Testis (tissue), 3 donors: ENCODE data around the gene SYNE1. TPM values are rescaled to one million over a fixed set of nuclear protein-coding genes. Genes with fewer than 3 reads are reported as not detected.
"Not testable (repeated sequence)": the region's sequence is repeated elsewhere in the genome, so short reads cannot be mapped to it uniquely, and the experiment has no call there.

ENCODE experiments used
- DNase-seq: peaks from one replicate; pipeline ENCODE4 v3.0.0-alpha.2; 2019
- H3K27ac ChIP-seq, 2 donors: fragments of 200-600 bp; sonication (generic); one replicate each; pipeline ENCODE4 v1.5.1; 2019
- H3K27me3 ChIP-seq: fragments of 200-600 bp; sonication (generic); one replicate; pipeline ENCODE4 v1.5.1; 2019
- H3K36me3 ChIP-seq: fragments of 200-600 bp; sonication (generic); one replicate; pipeline ENCODE4 v1.5.1; 2017; ENCODE audit warnings: low read depth; ENCODE audit errors: missing control alignments
- H3K4me1 ChIP-seq: fragments of 200-600 bp; sonication (generic); one replicate; pipeline ENCODE4 v1.5.1; 2019
- H3K4me3 ChIP-seq, 2 donors: fragments of 200-600 bp; sonication (generic); one replicate each; pipeline ENCODE4 v1.5.1; 2017 to 2019
- H3K9me3 ChIP-seq: fragments of 200-600 bp; sonication (generic); one replicate; pipeline ENCODE4 v1.5.1; 2017
- POLR2A ChIP-seq: fragments of 450-650 bp; IDR thresholded peaks from one replicate; pipeline ENCODE4 v1.6.1; 2017; ENCODE audit warnings: antibody characterized with exemption, mild to moderate bottlenecking, moderate library complexity
- WGBS, 2 donors: methylation state at CpG; one replicate each; pipeline ENCODE4 v1.1.5; 2018; 5-methylcytosine and 5-hydroxymethylcytosine counted together
- intact Hi-C: fragments of 100-400 bp; cut with DNase I; formaldehyde crosslinking; loops from one replicate; pipeline ENCODE4 v1.15.1; 2023; ENCODE audit warnings: low total_unique reads
- polyA plus RNA-seq: library from polyadenylated mRNA; stranded (reverse); fragments of 350-450 nt; fragmentation: Illumina TruSeq; extraction: RNeasy Lipid Tissue Mini Kit (QIAGEN cat#74804); gene quantifications from one replicate; pipeline ENCODE4 v1.2.3, GENCODE V29; 2014; ENCODE audit warnings: low read depth, low replicate concordance; ENCODE audit not compliant: insufficient read depth
- total RNA-seq, 2 donors: library from RNA; depleted of rRNA; stranded (reverse); fragments of >200 nt; gene quantifications; one replicate each; pipeline ENCODE4 v1.2.3, GENCODE V29; 2016
- TF ChIP-seq, protein P1 (sequence below), 3 experiments: fragments of 450-650 bp in 2 of 3; fragments of 200-600 bp in 1 of 3; sonication (generic) in 1 of 3; IDR thresholded peaks; one replicate each; pipeline ENCODE4 v1.5.1; 2016 to 2019; ENCODE audit warnings: antibody characterized with exemption in 3 of 3, mild to moderate bottlenecking in 2 of 3, moderate library complexity in 1 of 3

Gene SYNE1
- total and polyA plus RNA-seq, 3 donors from 2014 or later: 57.2 to 255 (median 228) TPM

DNA sequence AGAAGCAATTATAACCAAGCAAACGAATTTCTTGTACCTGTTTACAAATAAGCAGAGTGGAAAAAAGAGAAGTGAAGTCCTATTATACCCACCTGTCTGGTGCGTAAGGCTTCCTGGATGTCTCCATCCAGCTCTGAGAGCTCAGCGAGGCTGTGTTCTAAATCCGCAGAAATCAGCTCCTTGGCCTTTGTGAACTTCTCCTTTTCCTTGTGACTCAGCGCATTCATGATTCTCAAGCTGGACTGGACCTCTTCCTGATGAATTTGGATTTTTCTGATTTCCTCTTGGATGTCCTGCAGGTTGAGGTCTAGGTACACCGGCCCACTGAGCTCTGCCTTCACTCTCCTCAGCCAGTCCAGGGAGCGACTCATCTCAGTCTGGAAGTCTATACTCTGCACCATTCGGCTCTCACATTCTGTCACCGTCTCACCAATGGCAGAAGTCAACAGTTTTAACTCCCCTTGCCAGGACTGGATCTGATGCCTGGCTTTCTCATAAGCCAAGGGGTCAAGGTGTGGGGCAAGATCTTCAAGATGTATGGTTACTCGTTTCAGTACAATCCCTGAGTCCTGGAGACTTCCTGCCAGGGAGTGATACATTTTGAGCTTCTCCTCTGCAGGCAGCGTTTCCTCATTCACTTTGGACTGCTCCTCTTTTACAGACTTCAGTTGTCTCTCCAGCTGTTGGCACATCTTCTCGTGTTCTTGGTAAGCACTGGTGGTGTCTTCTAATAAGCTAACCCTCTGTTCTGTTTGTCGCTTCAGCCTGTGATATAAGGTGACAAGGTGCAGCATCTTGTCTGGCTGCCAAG lies 307.3 kb downstream of the SYNE1 start:
- no peak for TF ChIP-seq POLR2A
- TF ChIP-seq, protein P1, sequence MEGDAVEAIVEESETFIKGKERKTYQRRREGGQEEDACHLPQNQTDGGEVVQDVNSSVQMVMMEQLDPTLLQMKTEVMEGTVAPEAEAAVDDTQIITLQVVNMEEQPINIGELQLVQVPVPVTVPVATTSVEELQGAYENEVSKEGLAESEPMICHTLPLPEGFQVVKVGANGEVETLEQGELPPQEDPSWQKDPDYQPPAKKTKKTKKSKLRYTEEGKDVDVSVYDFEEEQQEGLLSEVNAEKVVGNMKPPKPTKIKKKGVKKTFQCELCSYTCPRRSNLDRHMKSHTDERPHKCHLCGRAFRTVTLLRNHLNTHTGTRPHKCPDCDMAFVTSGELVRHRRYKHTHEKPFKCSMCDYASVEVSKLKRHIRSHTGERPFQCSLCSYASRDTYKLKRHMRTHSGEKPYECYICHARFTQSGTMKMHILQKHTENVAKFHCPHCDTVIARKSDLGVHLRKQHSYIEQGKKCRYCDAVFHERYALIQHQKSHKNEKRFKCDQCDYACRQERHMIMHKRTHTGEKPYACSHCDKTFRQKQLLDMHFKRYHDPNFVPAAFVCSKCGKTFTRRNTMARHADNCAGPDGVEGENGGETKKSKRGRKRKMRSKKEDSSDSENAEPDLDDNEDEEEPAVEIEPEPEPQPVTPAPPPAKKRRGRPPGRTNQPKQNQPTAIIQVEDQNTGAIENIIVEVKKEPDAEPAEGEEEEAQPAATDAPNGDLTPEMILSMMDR (IDR thresholded peaks at IDR 0.05): no peak
- no peak for DNase-seq
- intact Hi-C loops: no loop called here
- 89 to 95% methylated on average over 13 of the region's 13 CpGs for WGBS, 2 donors
- Histone ChIP-seq H3K4me3 (no peak overlapping the region), H3K27ac (no peak overlapping the region), H3K36me3 (no peaks in the 10 kb centered on the region), H3K27me3 (no peaks in the 10 kb centered on the region), H3K9me3 (no peaks in the 10 kb centered on the region), H3K4me1 (peaks cover 5% of the 10 kb centered on the region)

GRCh38 chr6:152328200-152328599 lies 309.0 kb downstream of the SYNE1 start:
- H3K36me3 ChIP-seq, H3K27me3 ChIP-seq, H3K9me3 ChIP-seq, H3K27ac ChIP-seq, DNase-seq, H3K4me1 ChIP-seq, intact Hi-C loops, H3K4me3 ChIP-seq: not testable (repeated sequence)
- WGBS, 2 donors: 94 to 100% methylated on average over 3 of the region's 3 CpGs

DNA sequence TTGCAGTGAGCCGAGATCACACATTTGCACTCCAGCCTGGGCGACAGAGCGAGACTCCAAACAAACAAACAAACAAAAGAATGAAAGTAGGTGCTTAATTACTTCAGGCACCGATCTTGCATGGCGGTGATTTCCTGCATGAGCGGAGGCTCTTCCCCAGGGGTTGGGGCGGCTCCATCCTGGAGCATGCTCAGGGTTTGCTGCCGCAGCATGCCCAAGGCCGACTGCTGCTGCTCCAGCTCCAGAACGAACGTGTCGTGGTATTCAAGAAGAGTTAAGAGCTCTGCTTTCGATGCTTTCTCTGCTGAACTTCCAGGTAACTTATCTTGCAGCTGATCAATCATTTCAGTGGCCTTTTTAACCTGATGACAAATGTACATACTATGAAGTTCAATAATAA lies 313.8 kb downstream of the SYNE1 start:
- H3K27me3 ChIP-seq: no peaks in the 10 kb centered on the region
- no peaks in the 10 kb centered on the region for H3K36me3 ChIP-seq
- 75 to 76% methylated on average over 13 of the region's 13 CpGs for WGBS, 2 donors
- no peak for DNase-seq
- TF ChIP-seq, protein P1 (IDR thresholded peaks at IDR 0.05): no peak
- no peak for TF ChIP-seq POLR2A
- intact Hi-C loops: no loop called here
- H3K27ac ChIP-seq: no peak overlapping the region
- H3K4me3 ChIP-seq: no peak overlapping the region
- H3K4me1 ChIP-seq: no peaks in the 10 kb centered on the region
- no peaks in the 10 kb centered on the region for H3K9me3 ChIP-seq

- peaks cover 5% of the 10 kb centered on the region for H3K4me1 ChIP-seq
- no peak for DNase-seq
- no peak overlapping the region for H3K4me3 ChIP-seq
- no peaks in the 10 kb centered on the region for H3K27me3 ChIP-seq
- TF ChIP-seq, protein P1 (IDR thresholded peaks at IDR 0.05): no peak
- no peak for TF ChIP-seq POLR2A
- intact Hi-C loops: no loop called here
- no peaks in the 10 kb centered on the region for H3K9me3 ChIP-seq
- 79 to 84% methylated on average over 4 of the region's 4 CpGs for WGBS, 2 donors
- H3K36me3 ChIP-seq: no peaks in the 10 kb centered on the region
- no peak overlapping the region for H3K27ac ChIP-seq
Measured at GRCh38 chr6:152318278-152318677, 318.9 kb downstream of the SYNE1 start.

DNA sequence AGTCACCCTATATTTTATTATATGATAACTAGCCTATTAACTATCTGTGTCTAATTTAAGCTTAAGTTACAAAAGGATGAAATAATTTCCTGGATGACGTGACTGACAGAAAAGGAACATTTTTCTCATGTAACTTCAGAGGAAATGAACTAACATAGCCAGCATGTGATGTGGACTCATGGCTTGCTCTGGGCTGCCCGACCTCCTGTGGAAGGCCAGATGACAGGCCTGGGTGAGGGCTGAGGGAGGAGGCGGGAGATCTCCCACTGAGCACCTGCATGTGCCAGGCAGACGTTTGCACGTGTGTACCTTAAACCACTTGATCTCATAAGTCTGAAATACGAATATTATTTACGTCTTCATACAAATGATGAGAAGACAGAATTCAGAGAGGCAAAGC lies 321.1 kb downstream of the SYNE1 start:
- H3K27me3 ChIP-seq: no peaks in the 10 kb centered on the region
- H3K9me3 ChIP-seq: no peaks in the 10 kb centered on the region
- peaks cover 5% of the 10 kb centered on the region for H3K4me1 ChIP-seq
- intact Hi-C loops: no loop called here
- peak overlapping the region in 1 of 2 donors; percentile 5 for H3K27ac ChIP-seq
- no peaks in the 10 kb centered on the region for H3K36me3 ChIP-seq
- no peak overlapping the region for H3K4me3 ChIP-seq
- no peak for TF ChIP-seq POLR2A
- TF ChIP-seq, protein P1 (IDR thresholded peaks at IDR 0.05): no peak
- 82 to 92% methylated on average over 7 of the region's 7 CpGs for WGBS, 2 donors
- DNase-seq: no peak
